Activated CD4-positive, CD25-positive, alpha-beta regulatory T cell (primary cell): ENCODE data around the gene PNMA6A.
"Not testable (repeated sequence)": the region's sequence is repeated elsewhere in the genome, so short reads cannot be mapped to it uniquely, and the experiment has no call there.

ENCODE experiments used
- DNase-seq, 4 experiments: peaks; one replicate each; lab custom pipeline; 2025; lab: John Stamatoyannopoulos, UW

The PNMA6A gene

DNA sequence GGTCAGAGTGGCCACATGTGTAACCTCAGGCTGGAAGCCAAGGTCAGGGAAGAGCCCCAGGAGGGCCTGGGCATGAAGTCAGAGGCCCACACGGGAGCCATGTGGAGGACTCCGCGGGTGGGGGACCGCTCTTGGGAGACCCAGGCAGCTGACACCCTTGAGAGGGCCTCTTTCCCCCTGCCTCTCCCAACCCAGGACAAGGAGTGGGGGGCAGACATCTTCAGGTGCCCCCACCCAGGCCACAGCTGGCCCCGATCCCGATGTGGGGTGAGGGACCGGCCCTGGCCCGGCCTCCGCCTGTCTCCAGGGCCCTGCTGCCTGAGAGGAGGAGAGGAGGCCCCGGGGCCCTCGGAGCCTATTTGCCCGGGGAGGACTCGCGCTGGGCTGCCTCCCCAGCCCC lies 3.1 kb downstream of the PNMA6A start:
- DNase-seq: no peak

DNA sequence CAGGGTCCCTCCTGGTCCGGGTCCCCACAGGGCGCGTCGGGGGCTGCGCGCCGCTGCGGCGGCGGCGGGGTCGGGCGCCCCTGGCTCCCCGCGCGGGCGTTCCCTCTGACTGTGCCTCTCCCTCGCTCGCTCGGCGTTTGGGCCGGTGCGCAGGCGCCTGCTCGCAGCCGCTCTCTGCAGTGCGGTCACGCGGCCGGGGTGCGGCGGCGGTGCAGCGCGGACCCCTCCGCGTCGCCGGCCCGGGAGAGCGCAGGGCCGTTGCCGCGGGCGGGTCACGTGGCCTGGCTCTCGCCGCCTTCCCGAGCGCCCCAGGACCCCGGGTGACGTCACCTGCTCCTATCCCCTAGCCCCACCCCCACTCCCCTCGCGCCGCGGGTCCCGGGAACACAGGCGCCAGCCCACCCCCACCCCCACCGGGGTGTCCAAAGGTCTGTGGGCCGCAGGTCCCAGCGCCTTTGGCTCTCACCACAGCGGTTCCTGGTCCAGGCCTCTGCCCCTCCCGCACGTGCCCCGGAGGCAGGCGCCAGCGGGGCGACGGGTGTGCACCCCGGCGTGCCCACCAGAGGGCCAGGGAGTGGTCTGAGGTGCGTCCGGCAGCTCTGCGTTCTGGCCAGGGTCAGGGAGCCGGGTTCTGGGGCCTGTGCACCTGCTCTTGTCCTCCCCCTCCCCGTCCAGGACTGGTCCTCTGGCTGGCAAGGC lies 5.3 kb downstream of the PNMA6A start:
- not testable (repeated sequence) for DNase-seq

GRCh38 chrX:153083238-153083923 lies 11.1 kb downstream of the PNMA6A start:
- not testable (repeated sequence) for DNase-seq

DNA sequence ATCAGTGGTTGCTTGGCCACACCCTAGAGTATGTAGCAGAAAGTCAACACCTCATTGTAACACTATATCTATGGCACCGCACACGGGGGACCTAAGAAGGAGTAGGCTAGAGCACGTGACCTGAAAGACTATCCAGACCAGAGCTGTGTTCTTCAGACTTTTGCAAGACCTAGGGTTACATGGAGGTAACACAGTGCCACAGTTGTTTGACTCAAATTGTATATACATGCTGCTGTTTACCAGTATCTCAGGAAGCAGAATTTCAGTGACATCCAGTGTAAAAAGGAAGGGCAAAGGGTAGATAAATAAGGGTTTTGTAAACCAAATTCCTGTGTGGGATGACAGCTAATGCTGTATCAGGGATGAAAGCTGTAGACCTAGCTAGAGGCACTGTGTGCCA lies 30.2 kb downstream of the PNMA6A start:
- no peak for DNase-seq

DNA sequence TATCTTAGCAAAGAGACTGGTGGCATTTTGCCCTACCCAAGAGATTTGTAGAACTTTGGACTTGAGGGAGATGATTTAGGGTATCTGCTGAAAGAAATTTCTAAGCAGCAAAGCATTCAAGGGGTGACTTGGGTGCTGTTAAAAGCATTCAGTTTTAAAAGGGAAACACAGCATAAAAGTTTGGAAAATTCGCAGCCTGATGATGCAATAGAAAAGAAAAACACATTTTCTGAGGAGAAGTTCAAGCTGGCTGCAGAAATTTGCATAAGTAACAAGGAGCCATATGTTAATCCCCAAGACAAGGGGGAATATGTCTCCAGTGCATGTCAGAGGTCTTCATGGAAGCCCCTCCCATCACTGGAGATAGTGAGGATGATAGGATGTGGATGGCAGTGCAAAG lies 32.7 kb downstream of the PNMA6A start:
- DNase-seq: not testable (repeated sequence)

DNA sequence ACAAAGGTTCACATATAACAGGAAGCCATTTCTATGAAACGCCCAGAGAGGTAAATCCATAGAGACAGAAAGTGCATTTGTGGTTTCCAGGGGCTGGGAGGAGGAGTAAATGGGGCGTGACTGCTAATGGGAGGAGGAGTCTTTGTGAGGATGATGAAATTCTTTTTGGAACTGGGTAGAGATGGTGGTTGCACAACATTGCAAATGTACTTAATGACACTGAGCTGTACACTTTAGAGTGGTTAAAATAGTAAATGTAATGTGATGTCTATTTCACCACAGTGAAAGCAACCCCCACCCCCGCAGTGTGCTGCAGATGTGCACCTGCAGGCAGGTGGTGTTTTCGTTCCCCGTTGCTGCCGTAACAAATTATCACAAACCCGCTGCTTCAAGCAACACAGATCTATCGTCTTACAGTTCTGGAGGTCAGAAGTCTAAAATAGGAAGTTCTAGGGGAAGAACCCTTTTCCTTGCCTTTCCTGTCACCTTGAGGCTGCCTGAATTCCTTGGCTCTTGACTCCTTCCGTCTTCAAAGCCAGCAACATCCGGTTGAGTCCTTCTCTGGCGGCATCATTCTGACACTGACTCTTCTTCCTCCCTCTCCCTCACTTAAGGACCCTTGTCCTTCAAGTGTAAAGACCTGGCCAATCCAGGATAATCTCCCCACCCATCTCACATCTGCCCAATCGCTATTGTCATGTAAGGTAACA lies 34.0 kb downstream of the PNMA6A start:
- DNase-seq: not testable (repeated sequence)

GRCh38 chrX:153110735-153111134 lies 38.5 kb downstream of the PNMA6A start:
- DNase-seq: not testable (repeated sequence)

DNA sequence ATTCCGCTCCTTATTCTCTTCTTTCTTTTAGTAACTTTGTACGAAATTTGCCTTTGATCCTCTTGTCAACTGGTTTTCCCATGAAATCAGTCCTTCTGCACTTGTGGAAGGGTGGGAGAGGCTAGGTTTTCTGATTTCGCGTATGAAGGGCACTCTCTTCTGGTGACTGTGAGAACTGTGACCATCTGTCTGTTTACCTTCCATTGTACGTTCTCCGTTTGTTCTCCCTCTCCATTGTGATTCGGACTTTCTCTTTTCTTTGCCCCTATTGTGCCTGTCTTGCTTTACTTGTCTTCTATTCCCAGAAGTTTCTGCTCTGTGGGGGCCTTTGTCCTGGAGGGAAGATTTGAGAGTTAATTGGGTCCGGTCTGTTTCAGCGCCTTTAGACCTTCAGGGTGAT lies 41.6 kb downstream of the PNMA6A start:
- DNase-seq: not testable (repeated sequence)

GRCh38 chrX:153117754-153118153 lies 45.5 kb downstream of the PNMA6A start:
- DNase-seq: not testable (repeated sequence)

GRCh38 chrX:153120230-153120629 lies 48.0 kb downstream of the PNMA6A start:
- DNase-seq: not testable (repeated sequence)

- DNase-seq: not testable (repeated sequence)
These were observed 51.2 kb downstream of the PNMA6A start for GRCh38 chrX:153123468-153123867.
